Measurements from ENCODE around the gene MYBPC3. TPM values are rescaled to one million over a fixed set of nuclear protein-coding genes. Genes with fewer than 3 reads are reported as not detected.

The MYBPC3 gene
- total RNA-seq, 1 experiment from 2014 or later, result not detected

DNA sequence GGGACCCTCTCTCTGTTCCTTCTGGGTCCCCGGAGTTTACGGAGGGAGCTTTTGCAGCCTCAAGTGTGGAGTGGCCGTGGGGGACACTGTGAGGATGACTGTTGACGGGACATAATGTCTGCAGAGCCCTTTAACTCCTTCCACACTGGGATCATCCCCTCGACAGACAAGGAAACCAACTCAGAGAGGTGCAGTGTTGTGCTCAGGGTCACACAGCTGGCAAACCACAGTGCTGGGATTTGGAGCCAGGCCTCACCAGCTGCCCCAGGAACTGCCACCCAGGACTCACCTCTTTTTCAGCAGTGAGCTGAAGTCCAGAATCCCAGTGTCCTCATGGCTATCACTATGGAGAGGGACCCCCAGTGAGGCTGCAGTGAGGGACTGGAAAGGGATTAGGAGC is 5.4 kb downstream of the MYBPC3 start:
- ChIA-PET POLR2A (no interaction called here), CTCF (interaction anchor here (0.9 kb wide), 1 partner anchor 27 kb away, joined by 4 read pairs; no protein-coding TSS in a partner anchor)
- DNase-seq (ENCODE audit: unreplicated experiment), result no peak
- Mint-ChIP-seq H3K4me3 (ENCODE audit: unreplicated experiment) (no peak overlapping the region), H3K4me1 (ENCODE audit: insufficient read depth, unreplicated experiment) (no peaks in the 10 kb centered on the region), H3K27ac (ENCODE audit: low read depth, unreplicated experiment) (no peak overlapping the region), H3K9me3 (ENCODE audit: unreplicated experiment) (no peaks in the 10 kb centered on the region), H3K27me3 (ENCODE audit: insufficient read depth, unreplicated experiment) (no peaks in the 10 kb centered on the region), H3K36me3 (ENCODE audit: insufficient read depth, unreplicated experiment) (no peaks in the 10 kb centered on the region)
- intact Hi-C loops (cut with micrococcal nuclease), result no loop called here
- no TSS peak for BruUV-seq (replicated peaks)
- TF ChIP-seq, protein P1, sequence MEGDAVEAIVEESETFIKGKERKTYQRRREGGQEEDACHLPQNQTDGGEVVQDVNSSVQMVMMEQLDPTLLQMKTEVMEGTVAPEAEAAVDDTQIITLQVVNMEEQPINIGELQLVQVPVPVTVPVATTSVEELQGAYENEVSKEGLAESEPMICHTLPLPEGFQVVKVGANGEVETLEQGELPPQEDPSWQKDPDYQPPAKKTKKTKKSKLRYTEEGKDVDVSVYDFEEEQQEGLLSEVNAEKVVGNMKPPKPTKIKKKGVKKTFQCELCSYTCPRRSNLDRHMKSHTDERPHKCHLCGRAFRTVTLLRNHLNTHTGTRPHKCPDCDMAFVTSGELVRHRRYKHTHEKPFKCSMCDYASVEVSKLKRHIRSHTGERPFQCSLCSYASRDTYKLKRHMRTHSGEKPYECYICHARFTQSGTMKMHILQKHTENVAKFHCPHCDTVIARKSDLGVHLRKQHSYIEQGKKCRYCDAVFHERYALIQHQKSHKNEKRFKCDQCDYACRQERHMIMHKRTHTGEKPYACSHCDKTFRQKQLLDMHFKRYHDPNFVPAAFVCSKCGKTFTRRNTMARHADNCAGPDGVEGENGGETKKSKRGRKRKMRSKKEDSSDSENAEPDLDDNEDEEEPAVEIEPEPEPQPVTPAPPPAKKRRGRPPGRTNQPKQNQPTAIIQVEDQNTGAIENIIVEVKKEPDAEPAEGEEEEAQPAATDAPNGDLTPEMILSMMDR (IDR thresholded peaks at IDR 0.05; ENCODE audit: unreplicated experiment), result no peak

DNA sequence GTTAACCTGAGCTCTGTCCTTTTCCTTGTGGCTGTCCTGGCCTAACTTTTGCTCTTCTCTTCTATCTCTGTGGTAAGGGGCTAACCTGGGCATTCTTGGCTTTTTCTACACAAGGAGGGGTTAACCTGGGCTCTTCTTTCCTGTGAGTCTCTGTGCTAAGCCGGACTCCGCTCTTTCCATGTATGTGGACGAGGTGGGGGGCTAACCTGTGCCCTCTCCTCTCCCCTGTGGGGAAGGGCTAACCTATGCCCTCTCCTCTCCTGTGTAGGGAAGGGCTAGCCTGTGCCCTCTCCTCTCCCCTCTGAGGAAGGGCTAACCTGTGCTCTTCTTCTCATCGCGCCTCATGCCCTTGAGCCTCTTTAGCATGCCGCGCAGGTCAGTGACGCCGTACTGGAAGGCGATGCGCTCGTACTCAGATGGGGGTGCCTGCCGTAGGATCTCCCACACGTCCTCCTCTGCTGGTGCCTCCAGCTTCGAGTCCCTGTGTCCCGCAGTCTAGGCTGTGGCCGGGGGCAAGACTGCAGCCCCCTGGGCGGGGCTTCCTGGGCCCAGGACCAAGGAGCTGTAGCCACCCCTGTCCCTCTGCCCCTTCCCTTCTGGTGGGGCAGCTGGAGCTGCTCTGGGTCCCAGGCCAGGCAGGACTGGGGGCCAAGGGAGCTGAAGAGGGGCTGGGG is 6.5 kb downstream of the MYBPC3 start:
- TF ChIP-seq, protein P1 (IDR thresholded peaks at IDR 0.05; ENCODE audit: unreplicated experiment), result no peak
- Mint-ChIP-seq H3K9me3 (ENCODE audit: unreplicated experiment) (no peaks in the 10 kb centered on the region), H3K4me1 (ENCODE audit: insufficient read depth, unreplicated experiment) (no peaks in the 10 kb centered on the region), H3K36me3 (ENCODE audit: insufficient read depth, unreplicated experiment) (no peaks in the 10 kb centered on the region), H3K27me3 (ENCODE audit: insufficient read depth, unreplicated experiment) (no peaks in the 10 kb centered on the region), H3K27ac (ENCODE audit: low read depth, unreplicated experiment) (no peak overlapping the region), H3K4me3 (ENCODE audit: unreplicated experiment) (no peak overlapping the region)
- POLR2A ChIA-PET, result no interaction called here
- CTCF ChIA-PET, result interaction anchor here (0.6 to 1.0 kb wide), 2 partner anchors 9 to 20 kb away, joined by 3 to 10 read pairs; no protein-coding TSS in a partner anchor
- intact Hi-C loops (cut with micrococcal nuclease), result no loop called here
- BruUV-seq (replicated peaks), result no TSS peak
- DNase-seq (ENCODE audit: unreplicated experiment), result no peak

DNA sequence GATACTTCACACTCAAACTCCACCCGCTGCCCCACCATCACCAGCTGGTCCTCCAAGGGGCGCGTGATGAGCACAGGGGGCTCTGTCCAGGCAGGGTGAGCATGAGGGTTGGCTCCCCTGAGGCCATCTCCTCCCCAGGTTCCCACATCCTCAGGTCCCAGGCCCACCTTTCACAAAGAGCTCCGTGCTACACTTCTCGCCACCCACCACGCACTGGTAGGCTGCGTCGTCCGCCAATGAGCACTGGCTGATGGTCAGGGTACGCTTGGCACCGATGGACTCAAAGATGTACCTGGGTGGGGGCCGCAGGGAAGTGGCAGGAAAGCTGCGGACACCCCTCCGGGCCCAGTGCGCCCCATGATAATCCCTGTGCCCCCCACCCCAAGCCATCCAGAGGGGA is 9.6 kb downstream of the MYBPC3 start:
- no peak overlapping the region for H3K27ac Mint-ChIP-seq (ENCODE audit: low read depth, unreplicated experiment)
- POLR2A ChIA-PET, result no interaction called here
- intact Hi-C loops (cut with micrococcal nuclease), result no loop called here
- CTCF ChIA-PET, result no interaction called here
- no peaks in the 10 kb centered on the region for H3K9me3 Mint-ChIP-seq (ENCODE audit: unreplicated experiment)
- no peaks in the 10 kb centered on the region for H3K27me3 Mint-ChIP-seq (ENCODE audit: insufficient read depth, unreplicated experiment)
- H3K4me3 Mint-ChIP-seq (ENCODE audit: unreplicated experiment), result no peak overlapping the region
- no peak for DNase-seq (ENCODE audit: unreplicated experiment)
- no peaks in the 10 kb centered on the region for H3K4me1 Mint-ChIP-seq (ENCODE audit: insufficient read depth, unreplicated experiment)
- no peaks in the 10 kb centered on the region for H3K36me3 Mint-ChIP-seq (ENCODE audit: insufficient read depth, unreplicated experiment)
- BruUV-seq (replicated peaks), result no TSS peak
- TF ChIP-seq, protein P1 (IDR thresholded peaks at IDR 0.05; ENCODE audit: unreplicated experiment), result no peak

DNA sequence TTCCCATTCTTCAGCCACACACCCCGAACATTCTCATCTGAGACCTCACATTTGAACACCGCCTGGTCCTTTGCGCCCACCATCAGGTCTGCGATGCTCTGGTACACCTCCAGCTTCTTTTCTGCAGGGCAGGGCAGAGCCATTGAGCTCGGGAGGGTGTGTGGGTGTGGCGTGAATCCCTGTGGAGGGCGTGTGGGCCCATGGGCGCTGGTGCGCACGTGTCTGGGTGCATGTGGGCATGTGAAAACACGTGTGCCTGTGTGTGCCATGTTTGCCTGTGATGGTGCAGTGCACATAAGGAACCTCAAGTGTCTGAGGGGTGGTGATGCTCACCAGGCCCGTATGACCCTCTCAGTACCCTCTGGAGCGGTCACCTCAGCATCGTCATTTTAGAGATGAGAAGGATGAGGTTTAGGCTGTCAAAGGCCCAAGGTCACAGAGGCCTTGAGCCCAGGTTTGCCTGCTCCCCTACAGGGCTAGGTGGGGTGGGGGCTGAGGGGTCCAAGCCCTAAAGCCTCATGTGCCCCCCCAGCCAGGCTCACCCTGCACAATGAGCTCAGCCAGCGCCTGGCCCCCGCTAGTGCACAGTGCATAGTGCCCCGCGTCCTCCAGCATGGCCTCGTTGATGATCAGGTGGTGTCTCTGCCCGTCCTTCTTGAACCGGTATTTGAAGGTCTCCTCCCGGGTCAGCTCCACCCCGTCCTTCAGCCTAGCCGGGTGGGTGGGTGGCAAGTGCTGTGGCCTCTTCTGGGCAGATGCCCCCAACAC is 10.3 kb downstream of the MYBPC3 start:
- CTCF ChIA-PET, result interaction anchor here (0.5 to 0.8 kb wide), 4 partner anchors 12 to 514 kb away, joined by 3 to 5 read pairs (median 4); no protein-coding TSS in a partner anchor
- H3K9me3 Mint-ChIP-seq (ENCODE audit: unreplicated experiment), result no peaks in the 10 kb centered on the region
- H3K4me3 Mint-ChIP-seq (ENCODE audit: unreplicated experiment), result no peak overlapping the region
- POLR2A ChIA-PET, result no interaction called here
- H3K27me3 Mint-ChIP-seq (ENCODE audit: insufficient read depth, unreplicated experiment), result no peaks in the 10 kb centered on the region
- H3K27ac Mint-ChIP-seq (ENCODE audit: low read depth, unreplicated experiment), result no peak overlapping the region
- no peaks in the 10 kb centered on the region for H3K4me1 Mint-ChIP-seq (ENCODE audit: insufficient read depth, unreplicated experiment)
- BruUV-seq (replicated peaks), result no TSS peak
- intact Hi-C loops (cut with micrococcal nuclease), result no loop called here
- DNase-seq (ENCODE audit: unreplicated experiment), result no peak
- TF ChIP-seq, protein P1 (IDR thresholded peaks at IDR 0.05; ENCODE audit: unreplicated experiment), result no peak
- no peaks in the 10 kb centered on the region for H3K36me3 Mint-ChIP-seq (ENCODE audit: insufficient read depth, unreplicated experiment)
